Measurements from ENCODE around the gene DOK3.

Gene DOK3

DNA sequence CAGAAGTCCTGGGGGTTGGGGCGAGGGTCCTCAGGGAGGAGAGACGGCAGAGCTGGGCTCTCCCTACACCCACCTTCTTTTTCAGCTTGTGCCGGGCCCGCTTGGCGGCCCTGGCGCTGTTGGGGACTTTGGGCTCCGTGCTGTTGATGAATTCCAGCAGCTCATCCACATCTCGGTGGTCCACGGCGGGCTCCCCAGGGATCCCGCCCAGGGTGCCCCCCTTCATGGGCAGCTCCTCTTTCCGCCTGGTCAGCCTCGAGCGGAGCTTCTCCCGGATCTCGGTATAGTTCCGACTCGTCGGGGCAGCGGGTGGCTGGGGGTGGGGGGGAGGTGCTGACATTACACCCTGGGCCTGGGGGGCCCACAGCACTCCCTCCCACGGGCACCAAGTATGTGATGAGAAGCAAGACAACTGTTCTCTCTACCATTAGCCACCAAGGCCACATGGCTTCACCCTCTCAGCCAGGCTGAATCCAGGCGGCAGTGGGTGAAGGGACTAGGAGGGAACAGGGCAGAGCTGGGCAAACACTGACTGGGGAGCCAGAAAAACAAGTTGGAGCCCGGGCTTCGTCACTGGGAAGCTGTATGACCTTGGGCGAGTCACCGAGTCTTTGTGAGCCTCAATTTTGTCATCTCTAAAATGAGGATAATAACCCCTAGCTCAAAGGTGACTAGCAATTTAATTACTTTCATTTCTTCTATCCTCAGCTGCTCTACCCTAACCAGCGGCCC lies 21.7 kb upstream of the DOK3 start:
- no peak for DNase-seq

DNA sequence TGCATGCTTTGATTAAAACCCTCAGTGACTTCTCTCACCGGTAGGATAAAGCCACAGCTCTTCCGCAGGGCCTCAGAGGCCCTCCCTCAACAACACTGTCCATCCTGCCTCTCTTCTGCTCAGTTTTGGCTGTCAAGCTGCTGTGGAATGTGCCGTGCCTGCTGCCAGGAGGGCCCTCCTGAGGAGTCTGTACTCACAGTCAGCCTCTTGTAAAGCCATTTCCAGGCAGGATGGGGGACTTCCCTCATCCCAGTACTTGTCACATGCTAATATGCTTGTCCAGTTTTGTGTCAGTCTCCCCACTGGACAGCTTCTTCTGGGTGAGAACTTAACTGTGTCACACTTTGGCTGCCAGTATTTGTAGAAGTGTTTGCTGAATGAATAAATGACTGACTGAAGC lies 21.0 kb upstream of the DOK3 start:
- DNase-seq: no peak

DNA sequence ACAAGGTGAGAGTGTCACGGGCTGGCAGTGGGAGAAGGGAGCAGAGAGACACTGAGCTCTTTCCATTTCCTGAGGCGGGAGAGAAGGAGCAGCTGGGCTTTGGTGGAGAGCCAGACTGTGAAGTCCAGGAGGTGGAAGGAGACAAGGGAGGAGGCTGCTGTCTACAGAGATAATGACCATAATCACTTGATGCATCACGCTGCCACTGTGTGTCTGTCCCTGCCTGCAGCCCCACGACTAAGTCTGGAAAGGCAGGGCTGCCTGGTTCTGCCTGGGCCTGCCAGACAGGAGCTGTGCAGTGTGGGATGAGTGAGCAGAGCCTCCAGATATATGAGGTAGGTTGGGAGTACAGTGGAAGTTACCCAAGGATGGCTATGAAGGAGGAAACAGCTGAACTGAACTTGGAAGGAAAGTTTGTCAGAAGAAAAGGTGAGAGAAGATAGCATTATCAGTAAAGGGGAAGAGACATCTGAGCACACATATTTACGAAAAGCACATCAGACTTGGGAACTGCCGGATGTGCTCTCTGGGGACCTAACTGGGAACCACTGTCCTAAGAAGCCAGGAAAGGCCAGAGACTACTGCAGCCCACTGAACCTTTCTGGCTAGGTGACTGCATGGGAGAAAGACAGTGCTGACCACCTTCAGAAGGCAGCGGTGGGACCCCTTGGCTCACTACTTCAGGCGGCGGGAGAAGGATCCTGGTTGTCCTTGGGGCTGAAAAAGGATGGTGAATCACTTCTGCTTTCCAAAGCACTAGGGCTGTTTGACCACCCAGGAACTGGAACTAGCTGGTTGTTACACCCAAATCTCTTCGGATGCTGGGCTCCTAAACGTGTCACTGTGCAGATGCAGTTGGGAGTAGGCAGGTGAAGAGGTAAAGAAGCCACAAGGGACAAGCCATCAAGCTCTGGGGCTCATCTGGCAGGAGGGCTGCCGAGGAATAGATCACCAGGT lies 19.9 kb upstream of the DOK3 start:
- DNase-seq: no peak

DNA sequence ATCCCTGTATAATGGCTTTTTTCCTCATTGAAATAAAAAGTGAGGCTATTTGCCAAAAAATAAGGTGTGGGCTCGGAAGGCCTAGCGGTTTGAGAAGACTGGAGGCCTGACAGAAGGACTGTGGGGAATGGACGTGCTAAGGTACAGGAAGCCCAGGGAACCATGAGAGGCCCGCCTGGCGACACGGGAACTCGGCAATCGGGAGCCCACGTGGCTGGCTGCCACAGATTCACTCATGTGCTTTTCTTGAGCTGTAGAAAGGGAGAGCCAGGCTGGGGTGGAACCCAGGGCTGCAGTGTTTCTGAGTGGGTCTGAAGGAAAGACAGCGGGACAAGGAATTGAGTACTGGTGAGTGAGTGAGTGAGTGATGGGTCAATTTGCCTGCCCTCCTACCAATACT lies 19.0 kb upstream of the DOK3 start:
- no peak for DNase-seq

DNA sequence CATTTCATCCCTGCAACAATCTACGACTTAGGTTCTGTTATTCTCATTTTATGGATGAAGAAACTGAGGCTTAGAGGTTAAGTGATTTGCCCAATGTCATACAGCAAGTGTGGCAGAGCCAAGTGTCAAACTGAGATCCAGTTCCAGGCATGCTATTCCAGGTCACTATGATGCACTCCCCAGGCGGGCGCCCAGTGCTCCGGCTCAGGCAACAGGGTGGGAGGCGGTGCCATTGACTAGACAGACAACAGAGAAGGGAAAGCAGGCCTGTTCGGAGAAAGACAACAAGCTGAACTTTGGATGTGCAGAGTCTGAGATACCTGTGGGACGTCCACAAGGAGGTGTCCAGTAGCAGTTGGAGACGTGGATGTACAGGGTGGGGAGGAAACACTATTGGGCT lies 18.0 kb upstream of the DOK3 start:
- no peak for DNase-seq

DNA sequence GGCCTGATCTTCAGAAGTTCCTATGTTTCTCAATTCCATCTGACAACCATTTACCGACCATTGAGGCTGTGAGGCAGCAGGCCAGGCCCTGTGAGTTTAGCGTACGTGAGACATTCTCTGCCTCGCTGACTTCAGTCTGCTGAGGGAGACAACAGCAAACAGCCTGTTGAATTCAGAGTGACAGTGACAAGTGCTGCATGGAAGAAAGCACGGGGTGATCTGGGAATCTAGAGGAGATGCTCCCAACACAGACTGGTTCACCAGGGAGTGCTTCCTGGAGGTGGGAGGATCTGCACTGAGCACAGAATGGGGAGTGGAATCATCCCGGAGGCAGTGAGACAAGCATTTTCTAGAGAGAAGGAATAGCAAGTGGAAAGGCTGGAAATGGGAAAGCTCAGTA lies 17.2 kb upstream of the DOK3 start:
- DNase-seq: no peak

DNA sequence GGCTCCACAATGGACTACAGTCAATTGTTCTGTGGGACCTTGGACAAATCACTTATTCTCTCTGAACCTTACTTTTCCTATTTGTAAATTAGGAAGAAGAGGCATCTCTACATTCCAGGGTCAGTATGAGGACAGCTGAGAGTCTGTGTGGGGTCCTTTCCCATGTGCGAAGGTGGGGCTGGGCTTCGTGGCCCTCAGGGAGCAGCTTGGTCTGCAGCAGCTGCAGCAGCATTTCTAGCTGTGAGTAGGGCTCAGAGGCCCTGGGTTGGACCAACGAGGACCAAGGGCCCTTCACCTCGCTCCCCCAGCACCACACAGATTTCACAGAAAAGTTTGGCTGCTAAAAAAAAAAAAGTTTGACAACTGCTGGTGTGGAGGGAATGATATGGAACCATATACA lies 16.6 kb upstream of the DOK3 start:
- DNase-seq: no peak

DNA sequence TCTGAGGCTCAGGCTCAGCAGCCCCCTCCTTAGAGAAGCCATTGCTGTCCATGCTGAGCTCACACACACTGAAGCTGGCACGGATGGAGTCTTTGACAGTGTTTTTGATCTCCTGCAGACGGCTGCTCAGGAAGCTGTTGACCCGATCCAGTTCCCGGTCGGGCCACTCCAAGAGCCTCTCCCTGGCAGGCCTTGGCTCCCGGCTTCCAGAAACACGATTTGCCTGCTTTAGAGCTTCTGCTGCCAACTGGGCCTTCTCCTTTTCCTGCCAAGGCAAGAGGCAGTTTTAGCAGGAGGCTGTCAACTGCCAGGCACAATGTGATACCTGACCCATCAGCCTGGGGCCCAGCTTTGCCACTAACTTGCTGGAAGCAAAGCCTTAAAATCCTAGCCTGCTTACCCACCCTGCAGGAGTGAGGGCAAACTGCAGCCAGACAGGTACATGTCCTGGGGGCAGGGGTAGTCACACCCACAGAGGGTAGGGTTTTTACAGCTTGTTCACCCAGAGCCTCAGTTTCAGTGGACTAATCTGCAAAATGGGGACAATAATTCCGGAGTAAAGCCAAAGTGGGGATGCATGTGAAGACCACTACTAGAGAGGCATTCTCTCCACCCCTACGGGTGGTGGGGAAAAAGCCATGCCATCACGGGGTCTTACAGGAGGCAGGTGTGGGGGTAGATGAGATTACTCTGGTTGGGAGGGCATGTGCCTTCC lies 15.5 kb upstream of the DOK3 start:
- no peak for DNase-seq

DNA sequence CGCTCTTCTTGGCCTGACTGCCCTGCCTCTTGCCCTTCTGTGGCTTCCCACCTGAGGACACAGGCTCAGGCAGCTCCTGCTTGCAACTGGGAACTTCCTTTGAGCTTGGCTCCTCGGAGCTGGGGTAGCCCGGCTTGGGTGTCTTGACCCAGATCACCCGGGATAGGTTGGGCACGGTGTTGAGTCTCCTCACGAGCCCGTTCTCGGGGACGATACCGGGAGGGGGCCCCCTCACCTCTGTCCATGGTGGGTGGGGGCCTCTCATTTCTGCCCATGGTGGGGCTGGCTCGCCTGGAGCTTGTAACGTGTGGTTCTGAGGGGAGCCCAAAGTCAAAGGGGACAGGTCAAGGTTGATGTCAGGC lies 14.9 kb upstream of the DOK3 start:
- DNase-seq: no peak

DNA sequence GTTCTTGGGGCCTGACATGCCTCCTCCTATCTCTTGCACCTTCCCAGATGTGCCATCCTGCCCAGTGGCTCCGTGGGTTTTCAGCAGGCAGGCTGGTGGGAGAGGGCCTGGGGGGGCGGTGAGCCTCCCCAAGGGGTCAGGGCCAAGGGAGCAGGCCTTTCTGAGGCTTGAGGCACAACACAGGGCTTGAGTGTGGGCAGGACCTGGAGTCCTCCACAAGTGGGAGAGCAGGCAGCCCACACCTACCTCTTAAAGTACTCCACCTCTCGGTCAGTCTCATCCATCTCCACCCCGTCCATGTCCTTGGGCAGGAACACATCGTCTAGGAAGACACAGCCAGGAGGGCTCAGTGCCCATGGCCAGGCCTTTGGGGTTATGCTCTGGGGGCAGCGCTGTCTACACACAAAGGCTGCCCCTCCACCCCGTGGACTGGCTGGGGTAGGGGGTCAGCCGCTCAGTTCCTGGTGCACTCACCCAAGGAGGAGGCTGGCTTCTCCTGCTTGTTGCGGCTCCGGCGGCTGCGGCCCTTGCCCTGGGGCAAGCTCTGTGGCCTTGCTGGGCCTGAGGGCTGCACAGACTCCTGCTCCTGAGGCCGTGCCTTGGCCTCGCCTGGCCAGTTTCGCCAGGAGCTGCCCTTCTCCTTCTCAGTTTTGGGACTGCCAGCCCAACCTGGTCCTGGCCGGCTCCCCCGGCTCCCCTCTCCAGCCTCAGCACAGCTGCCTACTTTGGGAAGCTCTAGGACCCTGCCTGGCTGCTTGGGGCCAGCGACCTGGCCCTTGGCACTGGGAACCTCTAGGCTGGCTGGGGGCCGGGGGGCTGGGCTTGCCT lies 14.3 kb upstream of the DOK3 start:
- DNase-seq: no peak

DNA sequence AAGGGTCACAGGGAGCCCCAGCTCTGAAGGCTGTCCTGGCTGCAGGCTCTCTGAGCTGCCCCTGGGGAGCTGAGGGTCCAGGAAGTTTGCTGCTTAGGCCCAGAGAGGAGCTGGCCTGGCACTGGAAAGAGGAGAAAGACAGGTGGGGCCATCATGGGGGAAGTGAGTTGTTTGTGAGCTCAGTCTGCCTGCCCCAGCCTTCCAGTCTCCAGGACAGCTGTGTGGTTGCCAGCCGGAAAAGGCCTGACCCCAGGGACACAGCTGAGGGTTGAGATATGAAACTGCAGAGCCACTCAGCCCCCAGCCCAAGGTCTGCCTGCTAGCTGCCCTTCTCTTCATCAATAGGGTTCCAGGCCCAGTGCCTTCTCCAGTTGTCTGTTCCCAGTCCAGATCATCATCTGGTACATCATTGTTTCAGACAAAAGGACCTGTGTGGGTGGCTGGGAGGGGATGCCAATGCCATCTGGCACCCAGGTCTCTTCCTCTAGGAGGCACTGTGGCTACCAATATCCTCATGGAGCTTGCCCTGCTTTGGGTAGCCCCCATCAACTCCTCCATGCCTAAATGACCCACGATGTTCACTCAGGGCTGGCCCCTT lies 11.4 kb upstream of the DOK3 start:
- DNase-seq: no peak

DNA sequence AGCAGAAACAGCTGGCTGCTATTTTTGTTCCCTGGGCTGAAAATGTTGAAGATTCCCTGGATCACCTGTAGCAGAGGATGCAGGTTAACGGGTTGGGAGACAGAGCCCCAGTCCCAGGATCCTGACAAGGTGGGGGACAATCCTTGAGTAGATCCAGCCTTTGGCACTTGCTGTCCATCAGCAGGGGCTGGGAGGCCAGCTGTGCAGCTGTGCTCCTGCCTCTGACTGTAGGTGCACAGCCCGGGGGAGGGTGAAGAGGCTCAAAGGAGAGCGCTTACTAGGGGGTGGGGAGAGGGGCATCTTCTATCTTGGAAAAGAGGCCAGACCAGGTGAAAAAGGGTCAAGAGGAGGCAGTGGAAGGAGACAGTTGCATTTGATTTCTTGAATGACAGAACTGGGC lies 10.6 kb upstream of the DOK3 start:
- DNase-seq: no peak

DNA sequence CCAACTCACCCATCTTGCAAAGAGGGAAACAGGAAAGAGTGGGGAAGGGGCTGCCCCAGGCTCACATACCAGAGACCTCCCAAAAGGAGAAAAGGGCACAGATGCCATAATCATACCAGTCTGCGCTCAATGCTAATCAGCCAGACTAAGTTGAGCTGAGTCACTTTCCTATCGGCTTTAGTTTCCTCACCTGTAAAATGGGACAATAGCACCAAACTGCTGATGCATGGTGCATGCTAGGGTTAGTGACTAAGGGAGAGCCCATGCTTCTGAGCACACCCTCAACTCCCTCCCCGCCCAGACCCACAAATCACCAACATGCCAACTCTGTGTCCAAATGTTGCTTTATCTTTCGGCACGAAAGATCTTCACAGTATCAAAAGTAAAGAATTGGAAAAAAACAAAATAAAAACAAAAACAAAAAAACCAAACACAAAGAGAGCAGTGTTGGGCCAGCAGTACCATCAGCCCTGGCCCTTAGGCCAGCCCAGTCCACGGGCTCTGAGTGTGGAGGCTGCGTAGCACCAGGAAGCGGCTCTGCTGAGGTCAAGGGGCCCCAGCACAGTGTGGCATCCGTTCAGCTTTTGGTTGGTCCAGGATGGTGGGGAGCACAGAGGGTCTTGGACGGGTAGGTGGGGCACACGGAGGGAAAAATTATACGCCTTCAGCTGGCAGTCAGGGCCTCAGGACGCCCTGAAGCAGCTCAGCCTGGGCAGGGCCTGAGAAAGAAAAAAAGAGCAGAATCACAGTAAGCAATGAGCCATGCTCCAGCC lies 10.0 kb upstream of the DOK3 start:
- no peak for DNase-seq

DNA sequence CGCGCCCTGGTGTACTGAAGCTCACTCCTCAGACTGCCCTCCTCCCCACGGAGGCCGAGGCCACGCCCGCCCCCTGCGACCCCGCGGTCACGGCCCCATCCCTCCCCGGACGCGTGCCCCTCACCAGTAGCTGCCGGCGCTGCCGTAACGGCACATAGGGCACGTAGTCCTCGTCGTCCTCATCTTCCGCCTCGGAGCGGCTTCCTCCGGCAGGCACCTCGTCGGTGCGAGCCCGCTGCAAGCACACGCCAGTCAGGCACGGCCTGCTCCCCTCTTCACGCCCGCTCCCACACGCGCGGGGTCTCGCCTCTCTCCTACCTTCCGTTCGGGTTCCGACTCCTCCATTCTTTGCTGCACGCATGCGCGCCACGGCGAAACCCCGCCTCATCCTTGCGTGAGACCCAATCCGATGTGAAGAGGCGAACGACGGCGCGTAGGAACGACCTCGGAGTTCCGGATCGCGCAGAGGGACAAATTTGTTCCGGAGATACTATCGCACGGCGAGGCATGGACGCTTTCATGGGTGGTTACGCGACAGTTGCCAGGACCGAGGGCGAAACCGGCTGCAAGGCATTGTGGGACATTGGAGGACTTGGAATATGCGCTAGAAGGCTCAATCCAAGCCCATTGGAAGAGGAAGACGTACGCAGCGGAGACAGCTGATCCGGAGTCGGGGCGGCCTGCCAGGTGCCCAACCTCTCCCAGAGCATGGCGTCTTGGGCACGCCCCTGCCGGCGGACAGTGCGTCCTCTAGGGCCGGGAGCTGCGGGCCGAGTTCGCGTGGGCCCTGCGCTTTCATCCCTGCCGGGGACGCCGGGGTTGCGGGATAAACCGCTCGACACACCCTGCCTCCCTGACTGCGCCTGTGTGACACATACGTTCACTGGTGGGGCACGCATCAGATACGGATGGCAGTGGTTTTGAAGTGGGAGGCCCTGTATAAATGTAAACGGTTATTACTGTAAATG lies 7.3 kb upstream of the DOK3 start, which contains the start of gene DDX41:
TSS of gene DDX41 (minus strand) at position 361 of the 968 bp plus-strand sequence. CDS start at position 345, 16 bp downstream.
- DNase-seq: peak; percentile 97

DNA sequence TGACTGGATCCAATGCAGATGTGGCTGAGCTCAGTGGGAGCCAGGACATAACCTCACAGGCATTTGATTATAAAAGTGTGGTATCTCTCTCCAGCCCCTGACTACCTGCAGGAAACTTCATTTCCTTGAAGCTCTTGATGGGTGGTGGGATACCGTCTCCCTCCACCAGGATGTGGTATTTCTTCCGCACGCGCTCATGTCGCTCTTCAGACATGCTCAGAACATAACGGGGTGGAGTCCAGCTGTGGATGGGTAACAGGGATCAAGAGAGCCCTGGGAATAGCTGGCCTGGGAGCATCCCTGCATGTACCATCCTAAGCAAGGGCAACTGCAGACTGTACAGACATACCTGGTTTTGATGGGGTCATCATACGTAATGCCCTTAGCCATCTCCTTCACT lies 6.0 kb upstream of the DOK3 start:
- DNase-seq: no peak

DNA sequence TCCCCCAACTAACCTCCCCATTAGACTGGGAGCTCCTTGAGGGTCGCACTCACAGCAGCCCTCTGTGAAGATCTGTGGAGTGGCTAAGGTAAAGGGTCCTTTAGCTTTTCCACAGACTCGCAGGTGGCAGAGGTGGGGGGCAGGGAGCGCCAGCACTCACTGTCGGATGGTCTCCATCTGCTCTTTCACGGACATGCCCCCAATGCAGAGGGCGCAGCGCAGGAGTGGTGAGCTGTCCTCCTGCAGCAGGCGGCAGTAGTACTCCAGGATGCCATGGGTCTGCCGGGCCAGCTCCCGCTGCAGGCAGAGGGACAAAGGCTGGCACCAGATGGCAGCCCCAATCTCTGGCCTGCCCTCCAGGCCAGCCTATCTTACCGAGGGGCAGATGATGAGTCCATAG lies 4.9 kb upstream of the DOK3 start:
- no peak for DNase-seq

DNA sequence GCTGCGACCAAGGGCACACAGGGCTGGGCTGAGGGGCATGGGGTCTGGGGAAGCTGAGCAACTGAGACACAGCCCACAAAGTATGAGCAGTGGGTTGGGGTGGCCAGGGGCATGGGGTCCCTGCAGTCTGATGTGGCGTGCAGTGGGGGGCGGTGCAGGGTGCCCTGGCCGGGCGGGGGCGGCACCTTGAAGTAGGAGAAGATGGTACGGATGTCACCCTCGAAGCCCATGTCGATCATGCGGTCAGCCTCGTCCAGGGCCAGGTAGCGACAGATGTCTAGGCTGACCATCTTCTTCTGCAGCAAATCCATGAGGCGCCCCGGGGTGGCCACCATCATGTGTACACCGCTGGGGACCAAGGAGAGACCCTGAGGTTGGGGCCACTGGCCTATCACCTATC lies 3.9 kb upstream of the DOK3 start:
- DNase-seq: no peak

DNA sequence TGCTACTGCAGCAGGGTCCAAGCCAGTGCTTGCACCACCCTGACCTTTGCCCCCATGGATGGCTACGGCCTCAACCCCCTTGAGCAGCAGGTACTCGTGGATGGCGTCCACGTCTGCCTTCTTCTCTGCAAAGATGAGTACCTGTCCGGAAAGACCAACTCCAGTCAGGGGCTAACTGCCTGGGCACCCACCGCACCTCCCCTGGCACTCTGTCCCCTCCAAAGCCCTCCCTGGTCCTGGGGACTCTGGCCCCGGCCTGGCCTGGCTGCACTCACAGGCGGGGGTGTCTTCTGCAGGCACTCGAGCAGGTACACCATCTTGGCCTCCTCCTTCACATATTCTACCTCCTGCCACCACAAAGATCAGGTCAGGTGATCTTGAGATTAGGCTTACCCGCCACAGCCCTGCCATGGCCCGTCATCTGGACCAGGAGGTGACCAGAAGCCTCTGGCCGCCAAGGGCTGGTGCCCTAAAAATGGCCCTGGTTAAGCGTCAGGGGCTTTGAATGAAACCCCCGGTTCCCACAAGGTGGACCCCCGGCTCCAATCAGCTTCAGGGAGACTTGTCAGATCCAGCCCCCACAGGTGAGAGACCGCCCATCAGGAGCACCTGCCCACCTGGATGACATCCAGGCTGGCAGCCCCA lies 3.2 kb upstream of the DOK3 start:
- DNase-seq: no peak

DNA sequence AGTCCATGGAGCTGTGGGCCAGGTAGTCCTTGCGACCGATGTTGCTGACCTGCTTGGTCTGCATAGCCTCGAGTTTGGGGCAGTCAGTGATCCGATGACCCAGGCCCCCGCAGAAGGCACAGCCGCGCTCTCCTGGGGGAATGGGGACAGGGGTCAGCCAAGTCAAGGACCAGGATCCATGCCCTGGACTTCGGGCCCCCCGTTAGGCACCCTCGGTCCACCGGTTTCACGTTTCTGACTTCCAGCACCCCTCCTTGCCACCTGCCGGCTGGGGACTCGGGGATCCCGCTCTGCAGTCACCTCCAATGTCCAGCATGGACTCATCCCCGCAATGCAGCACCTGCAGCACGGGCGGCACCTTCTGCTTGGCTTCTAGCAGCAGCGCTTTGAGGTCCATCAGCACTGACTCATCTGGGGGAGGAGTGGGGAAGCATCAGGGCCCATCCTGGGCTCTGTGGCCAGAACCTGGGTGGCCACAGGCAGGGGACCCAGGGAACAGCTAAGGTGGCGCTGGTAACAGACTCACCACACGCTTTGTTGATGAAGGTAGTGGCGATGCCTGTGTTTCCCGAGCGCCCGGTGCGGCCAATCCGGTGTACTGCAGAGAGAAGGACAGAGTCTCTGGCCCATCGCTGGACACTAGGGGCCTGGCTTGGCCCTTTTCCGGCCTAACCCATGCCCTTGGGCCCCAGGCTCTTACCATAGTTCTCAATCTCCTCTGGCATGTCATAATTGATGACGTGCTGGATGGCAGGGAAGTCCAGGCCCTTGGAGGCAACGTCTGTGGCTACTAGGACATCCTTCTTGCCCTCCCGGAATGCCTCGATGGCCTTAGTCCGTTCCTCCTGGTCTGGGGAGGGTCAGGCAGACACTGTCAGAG lies 2.4 kb upstream of the DOK3 start:
- DNase-seq: no peak
